Measurements from ENCODE around the gene GTPBP4.

- TF ChIP-seq CTCF (IDR thresholded peaks at IDR 0.05) = no peak
- TF ChIP-seq POLR2A (IDR thresholded peaks at IDR 0.05) = no peak
Measured at GRCh38 chr10:1059902-1060301, 71.7 kb downstream of the GTPBP4 start.
